A673 (cell line): ENCODE data around the gene ANKRD13B.

Experiments used
- CTCF ChIP-seq: fragments of 300-800, 200-600 bp; sonication (generic); conservative IDR thresholded peaks from 2 replicates; pipeline ENCODE4 v1.5.1; 2017; ENCODE audit warnings: low read depth, mild to moderate bottlenecking, antibody characterized with exemption, low read length, moderate library complexity, mixed read lengths
- EZH2 ChIP-seq: fragments of 200-600 bp; sonication (generic); IDR thresholded peaks from 2 replicates; pipeline ENCODE4 v1.6.1; 2017; ENCODE audit warnings: borderline replicate concordance, low read depth, mild to moderate bottlenecking, mixed read lengths, antibody characterized with exemption, low read length; ENCODE audit not compliant: poor library complexity, severe bottlenecking

GRCh38 chr17:29573558-29573869 is 19.4 kb upstream of the ANKRD13B start:
- TF ChIP-seq CTCF, result no peak
- TF ChIP-seq EZH2, result no peak
